Right ventricle myocardium inferior (tissue), 1 donor: ENCODE results near the gene SEPHS1. TPM values are rescaled to one million over a fixed set of nuclear protein-coding genes. Genes with fewer than 3 reads are reported as not detected.
A peak's percentile ranks its signal among the peaks of the same experiment; 100 is the strongest.
"Not testable (repeated sequence)": the region's sequence is repeated elsewhere in the genome, so short reads cannot be mapped to it uniquely, and the experiment has no call there.

Source experiments
- ATAC-seq: fragments of 200-7000 bp; cut with Tn5 transposase; one replicate; pipeline ENCODE4 v1.9.1; 2020; ENCODE audit warnings: mild to moderate bottlenecking, moderate library complexity
- DNase-seq: peaks from one replicate; pipeline ENCODE4 v3.0.0; 2021; ENCODE audit errors: missing footprints
- intact Hi-C: fragments of 100-400 bp; cut with DNase I; formaldehyde crosslinking; loops from one replicate; pipeline ENCODE4 v1.11.0; 2022
- total RNA-seq: library from RNA; stranded (reverse); fragmentation: NEBNext Ultra II Directional; extraction: Animal tissue kit (Norgen Biotek cat#: 25700); gene quantifications from one replicate; pipeline ENCODE4 v1.2.1, GENCODE V29; 2021
- donor health status: DM: no; HTN: yes; CAD: no; lungs with severe emphysema.

SEPHS1 gene
- total RNA-seq, 1 donor from 2014 or later, result 30.3 TPM

GRCh38 chr10:13299437-13300287, 48.4 kb downstream of the SEPHS1 start, which contains the start of gene PHYH:
TSS of gene PHYH (minus strand) at chr10:13300064. CDS start at chr10:13300042, 22 bp downstream.
- intact Hi-C loops, result loop anchor here (5.0 kb wide), 1 partner anchor 197 kb away; the partner anchor contains the start of gene OPTN
- ATAC-seq (peak; percentile 95), DNase-seq (peak; percentile 94)

GRCh38 chr10:13298748-13299436, 49.2 kb downstream of the SEPHS1 start:
- DNase-seq (no peak), ATAC-seq (no peak)
- intact Hi-C loops, result loop anchor here (5.0 kb wide), 1 partner anchor 197 kb away; the partner anchor contains the start of gene OPTN

- ATAC-seq, result no peak
- no peak for DNase-seq
- intact Hi-C loops, result loop anchor here (5.0 kb wide), 1 partner anchor 194 kb away; the partner anchor contains the start of gene OPTN
Measured at GRCh38 chr10:13296476-13296875, 51.6 kb downstream of the SEPHS1 start.

GRCh38 chr10:13294784-13295183, 53.3 kb downstream of the SEPHS1 start:
- DNase-seq (no peak), ATAC-seq (no peak)
- intact Hi-C loops, result loop anchor here (5.0 kb wide), 1 partner anchor 192 kb away; the partner anchor contains the start of gene OPTN

GRCh38 chr10:13291821-13292773, 56.0 kb downstream of the SEPHS1 start:
- DNase-seq, result no peak
- ATAC-seq, result no peak
- intact Hi-C loops, result no loop called here

- intact Hi-C loops, result no loop called here
Measured at GRCh38 chr10:13291061-13291460, 57.0 kb downstream of the SEPHS1 start.

GRCh38 chr10:13284050-13284449, 64.0 kb downstream of the SEPHS1 start:
- intact Hi-C loops, result no loop called here
- ATAC-seq, result no peak
- no peak for DNase-seq

More at GRCh38 chr10:13291061-13291460, 57.0 kb downstream of the SEPHS1 start:
- DNase-seq (no peak), ATAC-seq (no peak)

GRCh38 chr10:13282348-13282747, 65.7 kb downstream of the SEPHS1 start:
- DNase-seq, ATAC-seq, intact Hi-C loops: not testable (repeated sequence)

GRCh38 chr10:13276749-13277365, 71.2 kb downstream of the SEPHS1 start:
- ATAC-seq (no peak), DNase-seq (no peak)
- intact Hi-C loops, result no loop called here

- intact Hi-C loops, DNase-seq, ATAC-seq: not testable (repeated sequence)
Measured at GRCh38 chr10:13276146-13276545, 71.9 kb downstream of the SEPHS1 start.

GRCh38 chr10:13272164-13272571, 75.9 kb downstream of the SEPHS1 start:
- peak; percentile 82 for ATAC-seq
- intact Hi-C loops, result no loop called here

GRCh38 chr10:13271552-13272163, 76.4 kb downstream of the SEPHS1 start:
- peak; percentile 21 for ATAC-seq
- intact Hi-C loops, result no loop called here
- DNase-seq, result no peak

More at GRCh38 chr10:13272164-13272571, 75.9 kb downstream of the SEPHS1 start:
- DNase-seq, result no peak

- ATAC-seq (peak; percentile 71), DNase-seq (no peak)
Measured at GRCh38 chr10:13270877-13271551, 77.1 kb downstream of the SEPHS1 start.

GRCh38 chr10:13268841-13269240, 79.3 kb downstream of the SEPHS1 start:
- intact Hi-C loops, result no loop called here
- ATAC-seq (no peak), DNase-seq (no peak)

More at GRCh38 chr10:13270877-13271551, 77.1 kb downstream of the SEPHS1 start:
- intact Hi-C loops, result no loop called here

- no peak for DNase-seq
- intact Hi-C loops, result no loop called here
Measured at GRCh38 chr10:13268310-13268709, 79.8 kb downstream of the SEPHS1 start.

More at GRCh38 chr10:13268310-13268709, 79.8 kb downstream of the SEPHS1 start:
- ATAC-seq, result no peak
